ENCODE data around the gene PATJ.

DNA sequence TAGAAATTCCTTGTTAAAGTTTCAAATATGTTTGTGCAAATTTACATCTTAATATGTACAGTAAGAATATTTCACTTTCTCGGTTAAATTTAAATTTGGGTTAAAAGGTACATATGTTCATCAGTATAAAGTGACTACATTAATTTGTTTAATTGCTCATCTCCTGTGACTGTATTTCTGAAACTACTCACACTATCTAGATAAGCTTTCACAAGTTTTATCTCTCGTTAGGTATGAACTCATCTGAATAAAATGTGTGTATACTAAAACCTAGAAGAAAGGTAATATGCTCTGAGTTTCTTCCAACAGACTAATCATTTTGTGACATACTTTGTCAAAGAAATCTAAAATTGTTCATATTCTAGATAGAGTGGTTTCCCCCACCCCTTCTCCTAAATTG, 150.7 kb downstream of the PATJ start:
- no peak for TF ChIP-seq POLR2A (IDR thresholded peaks at IDR 0.05)
- TF ChIP-seq, protein P1, sequence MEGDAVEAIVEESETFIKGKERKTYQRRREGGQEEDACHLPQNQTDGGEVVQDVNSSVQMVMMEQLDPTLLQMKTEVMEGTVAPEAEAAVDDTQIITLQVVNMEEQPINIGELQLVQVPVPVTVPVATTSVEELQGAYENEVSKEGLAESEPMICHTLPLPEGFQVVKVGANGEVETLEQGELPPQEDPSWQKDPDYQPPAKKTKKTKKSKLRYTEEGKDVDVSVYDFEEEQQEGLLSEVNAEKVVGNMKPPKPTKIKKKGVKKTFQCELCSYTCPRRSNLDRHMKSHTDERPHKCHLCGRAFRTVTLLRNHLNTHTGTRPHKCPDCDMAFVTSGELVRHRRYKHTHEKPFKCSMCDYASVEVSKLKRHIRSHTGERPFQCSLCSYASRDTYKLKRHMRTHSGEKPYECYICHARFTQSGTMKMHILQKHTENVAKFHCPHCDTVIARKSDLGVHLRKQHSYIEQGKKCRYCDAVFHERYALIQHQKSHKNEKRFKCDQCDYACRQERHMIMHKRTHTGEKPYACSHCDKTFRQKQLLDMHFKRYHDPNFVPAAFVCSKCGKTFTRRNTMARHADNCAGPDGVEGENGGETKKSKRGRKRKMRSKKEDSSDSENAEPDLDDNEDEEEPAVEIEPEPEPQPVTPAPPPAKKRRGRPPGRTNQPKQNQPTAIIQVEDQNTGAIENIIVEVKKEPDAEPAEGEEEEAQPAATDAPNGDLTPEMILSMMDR (IDR thresholded peaks at IDR 0.05 in 8 of 11, conservative IDR thresholded peaks at IDR 0.05 in 3 of 11), result no peak
- no peak for TF ChIP-seq POLR2AphosphoS5 (IDR thresholded peaks at IDR 0.05)
